MM.1S (cell line): ENCODE results near the gene ACTR1B.
"Not testable (repeated sequence)": the region's sequence is repeated elsewhere in the genome, so short reads cannot be mapped to it uniquely, and the experiment has no call there.

Experiments used
- CTCF ChIP-seq: fragments of 300-600 bp; sonication (generic); IDR thresholded peaks from 2 replicates; pipeline ENCODE4 v1.5.1; 2016; ENCODE audit warnings: antibody characterized with exemption, low read length, mixed read lengths
- EZH2 ChIP-seq: fragments of 300-600 bp; sonication (generic); optimal IDR thresholded peaks from 2 replicates; pipeline ENCODE3; 2017; ENCODE audit warnings: low read depth, mild to moderate bottlenecking, antibody characterized with exemption, low read length, mixed read lengths
- EZH2phosphoT487 ChIP-seq: fragments of 300-600 bp; sonication (generic); IDR thresholded peaks from 2 replicates; pipeline ENCODE4 v1.6.1; 2018; ENCODE audit warnings: antibody characterized with exemption, low read length

- TF ChIP-seq CTCF, EZH2phosphoT487, EZH2: not testable (repeated sequence)
These were observed 23.4 kb upstream of the ACTR1B start for GRCh38 chr2:97687235-97687634.
